ENCODE results near the gene RIMBP2.

The RIMBP2 gene

GRCh38 chr12:130514149-130514551 is 201.9 kb downstream of the RIMBP2 start:
- no peak for DNase-seq (ENCODE audit: low read depth in 1 of 2, low spot score in 1 of 2)
- no peak overlapping the region for H3K4me3 ChIP-seq (replicated peaks; ENCODE audit: insufficient read depth, low read length)
- no peak for TF ChIP-seq CTCF (IDR thresholded peaks at IDR 0.05; ENCODE audit: insufficient read depth, low read length)
- no peak for TF ChIP-seq GABPA (IDR thresholded peaks at IDR 0.05; ENCODE audit: low read depth)
- TF ChIP-seq SPI1 (IDR thresholded peaks at IDR 0.05; ENCODE audit: borderline replicate concordance, low read depth): no peak
- TF ChIP-seq POLR2AphosphoS5 (IDR thresholded peaks at IDR 0.05; ENCODE audit: low read depth): no peak
- TF ChIP-seq REST (IDR thresholded peaks at IDR 0.05; ENCODE audit: insufficient replicate concordance, low read depth): no peak
- no peaks in the 10 kb centered on the region for H3K27me3 ChIP-seq (ENCODE audit: insufficient read depth, poor library complexity, severe bottlenecking)
- no peak overlapping the region for H3K27ac ChIP-seq (replicated peaks)

GRCh38 chr12:130513556-130513955 is 202.5 kb downstream of the RIMBP2 start:
- DNase-seq (ENCODE audit: low read depth in 1 of 2, low spot score in 1 of 2): no peak
- no peaks in the 10 kb centered on the region for H3K27me3 ChIP-seq (ENCODE audit: insufficient read depth, poor library complexity, severe bottlenecking)
- no peak for TF ChIP-seq REST (IDR thresholded peaks at IDR 0.05; ENCODE audit: insufficient replicate concordance, low read depth)
- no peak for TF ChIP-seq CTCF (IDR thresholded peaks at IDR 0.05; ENCODE audit: insufficient read depth, low read length)
- TF ChIP-seq SPI1 (IDR thresholded peaks at IDR 0.05; ENCODE audit: borderline replicate concordance, low read depth): no peak
- no peak for TF ChIP-seq POLR2AphosphoS5 (IDR thresholded peaks at IDR 0.05; ENCODE audit: low read depth)
- no peak for TF ChIP-seq GABPA (IDR thresholded peaks at IDR 0.05; ENCODE audit: low read depth)
- no peak overlapping the region for H3K4me3 ChIP-seq (replicated peaks; ENCODE audit: insufficient read depth, low read length)
- no peak overlapping the region for H3K27ac ChIP-seq (replicated peaks)

- Histone ChIP-seq H3K27me3 (ENCODE audit: insufficient read depth, poor library complexity, severe bottlenecking) (no peaks in the 10 kb centered on the region), H3K27ac (replicated peaks) (no peak overlapping the region), H3K4me3 (replicated peaks; ENCODE audit: insufficient read depth, low read length) (no peak overlapping the region)
- DNase-seq (ENCODE audit: low read depth in 1 of 2, low spot score in 1 of 2): no peak
- no peak for TF ChIP-seq REST (IDR thresholded peaks at IDR 0.05; ENCODE audit: insufficient replicate concordance, low read depth)
- no peak for TF ChIP-seq CTCF (IDR thresholded peaks at IDR 0.05; ENCODE audit: insufficient read depth, low read length)
- TF ChIP-seq GABPA (IDR thresholded peaks at IDR 0.05; ENCODE audit: low read depth): no peak
- TF ChIP-seq POLR2AphosphoS5 (IDR thresholded peaks at IDR 0.05; ENCODE audit: low read depth): no peak
- no peak for TF ChIP-seq SPI1 (IDR thresholded peaks at IDR 0.05; ENCODE audit: borderline replicate concordance, low read depth)
Observed at GRCh38 chr12:130511285-130511684, 204.8 kb downstream of the RIMBP2 start.

Measured in HL-60 (cell line).